Measurements from ENCODE around the gene CORO1A. TPM values are rescaled to one million over a fixed set of nuclear protein-coding genes. Genes with fewer than 3 reads are reported as not detected.

Gene CORO1A
- total and polyA plus RNA-seq, 12 donors, result 3.3 to 54.6 (median 7.3) TPM

Other genes starting within 250 kb of the CORO1A start
- 100 to 1,000 TPM in 1 of 10 donors, 10 to 100 TPM in 9; 53.0 to 105 (median 67.1) TPM for gene TMEM219, start 221.5 kb upstream of the CORO1A start, total RNA-seq
- gene TMEM219, start 221.5 kb upstream of the CORO1A start, polyA plus RNA-seq, result 10 to 100 TPM; 80.4 to 85.9 TPM
- 10 to 100 TPM; 27.0 to 40.6 (median 32.7) TPM for gene TAOK2, start 209.7 kb upstream of the CORO1A start, total RNA-seq
- gene TAOK2, start 209.7 kb upstream of the CORO1A start, polyA plus RNA-seq, result 10 to 100 TPM; 27.6 to 50.4 TPM
- 10 to 100 TPM; 14.4 to 23.2 (median 17.1) TPM for gene HIRIP3, start 188.0 kb upstream of the CORO1A start, total RNA-seq
- gene HIRIP3, start 188.0 kb upstream of the CORO1A start, polyA plus RNA-seq, result 10 to 100 TPM; 17.9 to 22.4 TPM
- 10 to 100 TPM; 23.2 to 34.8 (median 30.6) TPM for gene INO80E, start 187.4 kb upstream of the CORO1A start, total RNA-seq
- gene INO80E, start 187.4 kb upstream of the CORO1A start, polyA plus RNA-seq, result 10 to 100 TPM; 63.2 to 80.4 TPM
- gene DOC2A, start 172.6 kb upstream of the CORO1A start, total RNA-seq, result under 1 TPM in 4 of 10 donors, not detected in 6; 0.27 to 0.95 (median 0.48) TPM
- 1 to 10 TPM in 1 of 2 donors, under 1 TPM in 1; 0.41 to 2.7 TPM for gene DOC2A, start 172.6 kb upstream of the CORO1A start, polyA plus RNA-seq
- gene C16orf92, start 160.4 kb upstream of the CORO1A start, total RNA-seq, result not detected
- gene C16orf92, start 160.4 kb upstream of the CORO1A start, polyA plus RNA-seq, result not detected
- gene TLCD3B, start 152.3 kb upstream of the CORO1A start, total RNA-seq, result not detected
- under 1 TPM in 1 of 2 donors, not detected in 1; 0.29 TPM for gene TLCD3B, start 152.3 kb upstream of the CORO1A start, polyA plus RNA-seq
- gene ALDOA, start 117.8 kb upstream of the CORO1A start, total RNA-seq, result 1,000 to 10,000 TPM; 3,057 to 4,582 (median 3,914) TPM
- 1,000 to 10,000 TPM; 2,873 to 3,079 TPM for gene ALDOA, start 117.8 kb upstream of the CORO1A start, polyA plus RNA-seq
- gene PPP4C, start 107.6 kb upstream of the CORO1A start, total RNA-seq, result 10 to 100 TPM; 35.2 to 50.0 (median 42.4) TPM
- gene PPP4C, start 107.6 kb upstream of the CORO1A start, polyA plus RNA-seq, result 10 to 100 TPM; 34.5 to 82.1 TPM
- 1 to 10 TPM in 1 of 10 donors, under 1 TPM in 9; 0.28 to 1.4 (median 0.57) TPM for gene TBX6, start 91.7 kb upstream of the CORO1A start, total RNA-seq
- gene TBX6, start 91.7 kb upstream of the CORO1A start, polyA plus RNA-seq, result 1 to 10 TPM in 1 of 2 donors, under 1 TPM in 1; 0.28 to 1.7 TPM
- 100 to 1,000 TPM in 1 of 10 donors, 10 to 100 TPM in 9; 31.5 to 117 (median 42.6) TPM for gene YPEL3, start 87.4 kb upstream of the CORO1A start, total RNA-seq
- 100 to 1,000 TPM in 1 of 2 donors, 10 to 100 TPM in 1; 75.5 to 203 TPM for gene YPEL3, start 87.4 kb upstream of the CORO1A start, polyA plus RNA-seq
- 1 to 10 TPM in 9 of 10 donors, under 1 TPM in 1; 0.85 to 3.6 (median 1.5) TPM for gene GDPD3, start 70.1 kb upstream of the CORO1A start, total RNA-seq
- 1 to 10 TPM; 1.2 to 6.4 TPM for gene GDPD3, start 70.1 kb upstream of the CORO1A start, polyA plus RNA-seq
- gene MAPK3, start 60.4 kb upstream of the CORO1A start, total RNA-seq, result 10 to 100 TPM; 40.9 to 65.2 (median 51.8) TPM
- gene MAPK3, start 60.4 kb upstream of the CORO1A start, polyA plus RNA-seq, result 10 to 100 TPM; 39.9 to 56.3 TPM
- 10 to 100 TPM; 38.2 to 74.4 (median 55.8) TPM for gene BOLA2B, start 10.1 kb downstream of the CORO1A start, total RNA-seq
- 100 to 1,000 TPM; 193 to 226 TPM for gene BOLA2B, start 10.1 kb downstream of the CORO1A start, polyA plus RNA-seq
- 10 to 100 TPM in 8 of 10 donors, 1 to 10 TPM in 2; 8.3 to 29.0 (median 17.7) TPM for gene SLX1A, start 10.3 kb downstream of the CORO1A start, total RNA-seq
- gene SLX1A, start 10.3 kb downstream of the CORO1A start, polyA plus RNA-seq, result 10 to 100 TPM; 56.6 to 57.8 TPM
- 10 to 100 TPM in 2 of 10 donors, 1 to 10 TPM in 7, under 1 TPM in 1; 0.59 to 14.5 (median 5.9) TPM for gene SULT1A3, start 15.7 kb downstream of the CORO1A start, total RNA-seq
- 10 to 100 TPM in 1 of 2 donors, 1 to 10 TPM in 1; 9.8 to 35.0 TPM for gene SULT1A3, start 15.7 kb downstream of the CORO1A start, polyA plus RNA-seq
- 1 to 10 TPM in 8 of 10 donors, not detected in 2; 2.5 to 8.2 (median 4.6) TPM for gene NPIPB13, start 64.9 kb downstream of the CORO1A start, total RNA-seq
- gene NPIPB13, start 64.9 kb downstream of the CORO1A start, polyA plus RNA-seq, result 1 to 10 TPM; 2.0 to 9.8 TPM
- gene CD2BP2, start 171.7 kb downstream of the CORO1A start, total RNA-seq, result 10 to 100 TPM; 34.9 to 48.8 (median 38.8) TPM
- 10 to 100 TPM; 19.9 to 47.7 TPM for gene CD2BP2, start 171.7 kb downstream of the CORO1A start, polyA plus RNA-seq
- gene TBC1D10B, start 186.9 kb downstream of the CORO1A start, total RNA-seq, result 10 to 100 TPM; 18.0 to 27.7 (median 22.2) TPM
- 10 to 100 TPM; 25.1 to 30.0 TPM for gene TBC1D10B, start 186.9 kb downstream of the CORO1A start, polyA plus RNA-seq
- not detected for gene MYL11, start 191.2 kb downstream of the CORO1A start, total RNA-seq
- gene MYL11, start 191.2 kb downstream of the CORO1A start, polyA plus RNA-seq, result 1 to 10 TPM in 1 of 2 donors, under 1 TPM in 1; 0.41 to 3.7 TPM
- gene SEPTIN1, start 199.0 kb downstream of the CORO1A start, total RNA-seq, result 1 to 10 TPM in 9 of 10 donors, under 1 TPM in 1; 0.97 to 6.8 (median 1.4) TPM
- gene SEPTIN1, start 199.0 kb downstream of the CORO1A start, polyA plus RNA-seq, result 1 to 10 TPM in 1 of 2 donors, under 1 TPM in 1; 0.78 to 3.4 TPM
- 1 to 10 TPM; 3.2 to 6.6 (median 5.4) TPM for gene ZNF48, start 211.8 kb downstream of the CORO1A start, total RNA-seq
- gene ZNF48, start 211.8 kb downstream of the CORO1A start, polyA plus RNA-seq, result 1 to 10 TPM; 2.2 to 8.0 TPM
- 1 to 10 TPM; 3.8 to 9.0 (median 5.1) TPM for gene ZNF771, start 224.0 kb downstream of the CORO1A start, total RNA-seq
- gene ZNF771, start 224.0 kb downstream of the CORO1A start, polyA plus RNA-seq, result 10 to 100 TPM in 1 of 2 donors, 1 to 10 TPM in 1; 5.0 to 23.2 TPM
- gene DCTPP1, start 246.4 kb downstream of the CORO1A start, total RNA-seq, result 10 to 100 TPM; 22.8 to 39.9 (median 29.7) TPM
- gene DCTPP1, start 246.4 kb downstream of the CORO1A start, polyA plus RNA-seq, result 10 to 100 TPM; 12.0 to 42.6 TPM